ENCODE measurements around the gene ZFTA.
"Not testable (repeated sequence)": the region's sequence is repeated elsewhere in the genome, so short reads cannot be mapped to it uniquely, and the experiment has no call there.

ZFTA gene

DNA sequence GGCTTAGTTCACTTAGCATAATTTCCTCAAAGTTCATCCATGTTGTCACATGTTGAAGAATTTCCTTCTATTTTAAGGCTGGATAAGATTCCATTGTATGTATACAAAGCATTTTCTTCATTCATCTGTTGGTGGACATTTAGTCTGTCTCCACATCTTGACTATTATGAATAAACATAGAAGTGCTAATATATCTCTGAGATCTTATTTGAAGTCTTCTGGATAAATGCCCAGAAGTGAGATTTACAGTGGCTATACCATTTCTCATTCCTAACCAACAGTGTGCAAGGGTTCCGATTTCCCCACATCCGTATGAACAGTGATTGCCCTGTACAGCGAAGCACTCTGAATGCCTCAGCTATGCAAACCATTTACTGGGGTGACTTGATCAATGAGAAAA lies 6.6 kb upstream of the ZFTA start:
- no peak for DNase-seq (ENCODE audit: low spot score)

DNA sequence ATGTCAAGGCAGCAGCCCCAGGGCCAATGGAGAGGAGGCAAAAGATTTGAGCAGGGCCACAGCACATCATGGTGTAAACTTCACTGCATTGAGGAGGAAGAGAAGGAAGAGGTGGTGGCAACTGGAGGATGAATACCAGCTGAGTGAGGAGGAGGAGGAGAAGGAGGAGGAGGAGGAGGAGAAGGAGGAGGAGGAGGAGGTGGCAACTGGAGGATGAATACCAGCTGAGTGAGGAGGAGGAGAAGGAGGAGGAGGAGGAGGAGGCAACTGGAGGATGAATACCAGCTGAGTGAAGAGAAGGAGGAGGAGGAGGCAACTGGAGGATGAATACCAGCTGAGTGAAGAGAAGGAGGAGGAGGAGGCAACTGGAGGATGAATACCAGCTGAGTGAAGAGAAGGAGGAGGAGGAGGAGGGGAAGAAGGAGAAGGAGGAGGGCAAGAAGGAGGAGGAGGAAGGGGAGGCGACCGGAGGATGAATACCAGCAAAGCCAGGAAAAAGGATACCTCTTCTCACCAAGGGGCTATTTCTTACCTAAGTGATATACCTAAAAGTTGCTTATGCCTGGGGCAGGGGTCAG lies 3.3 kb upstream of the ZFTA start:
- not testable (repeated sequence) for DNase-seq (ENCODE audit: low spot score)

DNA sequence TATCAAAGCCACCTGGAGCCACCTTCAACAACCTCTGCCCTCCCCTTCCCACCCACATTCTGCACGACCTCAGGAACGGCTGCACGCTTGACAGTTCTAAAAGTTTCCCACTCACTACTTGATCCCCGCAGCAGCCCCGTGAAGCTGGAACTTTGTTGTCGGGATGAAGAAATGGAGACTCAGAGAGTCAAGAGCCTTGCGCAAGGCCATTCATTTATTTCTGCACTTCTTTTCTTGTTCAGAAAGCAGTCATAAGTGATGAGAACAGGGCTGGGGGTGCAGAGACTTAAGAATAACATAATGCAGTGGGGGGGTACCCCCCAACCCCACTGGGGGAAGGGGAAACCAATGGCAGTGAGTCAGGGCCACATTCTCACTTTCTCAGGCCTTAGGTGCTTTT lies 2.2 kb upstream of the ZFTA start:
- no peak for DNase-seq (ENCODE audit: low spot score)

GRCh38 chr11:63769714-63770455 lies 1.3 kb upstream of the ZFTA start:
- no peak for DNase-seq (ENCODE audit: low spot score)

GRCh38 chr11:63769042-63769713 lies 603 bp upstream of the ZFTA start:
- peak; percentile 48 for DNase-seq (ENCODE audit: low spot score)

DNA sequence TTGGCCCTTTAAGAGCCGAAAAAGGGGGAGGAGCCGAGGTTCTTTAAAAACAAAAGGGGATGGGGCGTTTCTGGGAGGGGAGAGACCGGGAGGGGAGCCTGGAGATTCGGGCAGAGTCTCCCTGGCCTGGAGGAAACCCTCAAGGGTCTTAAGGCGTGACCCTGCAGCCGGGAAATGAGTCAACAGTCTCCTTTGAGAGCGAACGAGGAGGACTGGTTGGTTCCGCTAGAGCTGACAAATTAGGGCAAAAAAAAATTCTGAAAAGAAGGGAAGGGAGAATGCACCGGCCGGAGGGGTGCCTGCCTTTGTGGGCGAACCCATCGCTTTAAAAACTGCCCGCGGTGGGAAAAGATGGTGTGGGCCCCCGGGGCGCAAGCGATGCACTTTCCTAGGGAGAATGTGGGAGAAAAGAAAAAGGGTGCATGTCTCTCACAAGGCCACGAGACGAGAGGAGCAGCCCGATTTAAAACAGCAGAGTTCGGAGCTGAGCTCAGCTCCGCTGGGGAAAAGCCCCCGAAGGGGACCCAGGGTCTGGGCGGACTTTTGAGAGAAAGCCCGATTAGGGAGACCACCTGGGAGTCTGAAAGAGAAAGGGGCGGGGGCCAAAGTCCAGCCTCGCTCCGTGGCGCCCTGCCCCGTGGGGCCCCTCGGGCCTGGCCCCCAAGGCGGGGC lies 874 bp downstream of the ZFTA start:
- DNase-seq (ENCODE audit: low spot score) = peak; percentile 58

- DNase-seq (ENCODE audit: low spot score) = no peak
Measured at GRCh38 chr11:63767267-63767564, 1.4 kb downstream of the ZFTA start.

DNA sequence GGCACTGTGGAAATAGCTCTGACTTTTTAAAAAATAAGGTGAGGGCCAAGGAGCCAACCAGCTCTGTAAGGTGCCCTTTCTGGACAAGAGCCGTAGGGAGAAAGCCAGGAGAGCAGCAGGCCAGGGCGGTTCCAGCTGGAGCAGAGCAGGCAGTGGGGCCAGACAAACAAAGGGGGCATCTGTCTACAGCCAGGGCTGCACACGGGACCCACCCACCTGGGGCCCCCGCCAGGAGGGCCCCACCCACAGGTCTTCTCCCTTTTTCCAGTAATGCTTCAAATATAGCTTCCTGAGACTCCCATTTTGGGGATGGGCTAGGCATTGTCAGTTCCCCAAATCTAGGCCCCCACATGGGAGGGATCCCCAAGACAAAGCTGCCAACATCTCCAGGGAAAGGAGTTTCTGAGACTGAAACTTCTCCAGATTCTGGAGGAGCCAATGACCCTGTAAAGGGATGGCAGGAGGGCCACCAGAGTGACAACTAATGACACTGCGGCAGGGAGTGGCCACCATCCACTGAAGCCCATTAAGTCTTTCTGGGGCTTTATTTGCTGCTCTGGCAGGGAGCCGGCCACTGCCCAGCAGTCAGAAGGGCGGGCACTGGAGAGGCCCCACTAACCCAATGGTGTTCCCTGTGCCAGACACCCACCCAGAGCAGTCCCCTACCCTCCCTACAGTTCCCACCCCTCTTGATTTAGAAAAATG lies 1.9 kb downstream of the ZFTA start:
- DNase-seq (ENCODE audit: low spot score) = no peak

DNA sequence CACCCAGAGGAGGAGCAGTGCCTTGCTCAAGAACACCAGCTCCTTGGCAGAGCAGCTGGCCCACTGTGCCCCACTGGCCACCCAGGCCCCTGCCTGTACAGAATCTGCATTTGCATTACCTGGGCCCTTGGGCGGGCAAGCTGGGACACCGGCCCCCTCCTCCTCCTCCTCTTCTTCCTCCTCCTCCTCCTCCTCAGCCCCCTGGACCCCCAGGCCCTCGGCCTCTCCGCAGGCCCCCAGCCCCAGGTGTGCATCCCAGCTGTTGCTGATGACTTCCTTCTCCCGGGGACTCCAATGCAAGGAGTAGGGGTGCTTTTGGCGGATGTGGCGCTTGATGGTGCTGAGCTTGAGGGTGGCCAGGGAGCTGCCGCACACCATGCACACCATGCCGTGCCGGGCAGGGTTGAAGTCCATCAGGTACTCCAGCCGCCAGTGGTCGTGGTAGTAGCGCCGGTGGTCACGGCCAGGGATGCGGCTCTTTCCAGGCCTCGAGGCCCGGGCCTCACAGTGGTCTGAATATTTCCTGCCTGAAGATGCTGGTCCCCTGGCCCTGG lies 2.8 kb downstream of the ZFTA start:
- DNase-seq (ENCODE audit: low spot score) = no peak

GRCh38 chr11:63764679-63765647 lies 3.6 kb downstream of the ZFTA start:
- DNase-seq (ENCODE audit: low spot score) = no peak

- no peak for DNase-seq (ENCODE audit: low spot score)
Measured at GRCh38 chr11:63764340-63764678, 4.3 kb downstream of the ZFTA start.

- DNase-seq (ENCODE audit: low spot score) = no peak
Measured at GRCh38 chr11:63763496-63764339, 4.9 kb downstream of the ZFTA start.

GRCh38 chr11:63762654-63763495 lies 5.7 kb downstream of the ZFTA start:
- no peak for DNase-seq (ENCODE audit: low spot score)

DNA sequence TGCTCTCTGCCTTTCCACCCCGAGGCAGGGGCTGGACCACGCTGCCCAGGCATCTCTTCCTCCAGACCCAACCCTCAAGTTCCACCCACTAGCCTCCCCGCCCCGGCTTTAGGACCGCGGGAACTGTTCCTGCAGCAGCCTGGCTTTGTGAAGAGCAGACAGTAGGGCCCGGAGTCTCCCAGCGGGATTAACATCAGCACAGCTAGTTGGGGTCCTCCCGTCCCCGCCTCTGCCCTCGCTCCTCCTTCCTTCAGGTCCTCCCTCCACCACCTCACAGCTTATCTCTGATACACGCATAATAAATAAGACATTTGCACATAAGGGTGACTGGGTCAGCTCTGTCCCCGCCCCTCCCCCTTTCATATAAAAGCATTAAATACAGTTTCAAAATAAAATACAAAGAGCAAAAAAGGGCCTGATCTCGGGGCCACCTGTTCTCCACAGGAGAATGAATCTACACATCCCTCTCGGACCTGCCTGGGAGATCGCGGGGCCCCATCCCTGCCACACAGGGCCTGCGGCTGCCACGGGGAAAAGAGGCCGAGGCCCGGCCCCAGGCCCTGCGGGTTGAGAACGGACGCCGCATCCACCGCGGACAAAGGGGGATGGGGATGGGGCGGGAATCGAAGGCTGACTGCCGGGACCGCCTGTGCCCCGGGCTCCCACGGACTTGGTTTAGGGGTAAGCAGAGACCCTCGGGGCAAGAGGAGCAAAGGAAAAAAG lies 6.5 kb downstream of the ZFTA start:
- no peak for DNase-seq (ENCODE audit: low spot score)

GRCh38 chr11:63761188-63761587 lies 7.4 kb downstream of the ZFTA start:
- DNase-seq (ENCODE audit: low spot score) = no peak

DNA sequence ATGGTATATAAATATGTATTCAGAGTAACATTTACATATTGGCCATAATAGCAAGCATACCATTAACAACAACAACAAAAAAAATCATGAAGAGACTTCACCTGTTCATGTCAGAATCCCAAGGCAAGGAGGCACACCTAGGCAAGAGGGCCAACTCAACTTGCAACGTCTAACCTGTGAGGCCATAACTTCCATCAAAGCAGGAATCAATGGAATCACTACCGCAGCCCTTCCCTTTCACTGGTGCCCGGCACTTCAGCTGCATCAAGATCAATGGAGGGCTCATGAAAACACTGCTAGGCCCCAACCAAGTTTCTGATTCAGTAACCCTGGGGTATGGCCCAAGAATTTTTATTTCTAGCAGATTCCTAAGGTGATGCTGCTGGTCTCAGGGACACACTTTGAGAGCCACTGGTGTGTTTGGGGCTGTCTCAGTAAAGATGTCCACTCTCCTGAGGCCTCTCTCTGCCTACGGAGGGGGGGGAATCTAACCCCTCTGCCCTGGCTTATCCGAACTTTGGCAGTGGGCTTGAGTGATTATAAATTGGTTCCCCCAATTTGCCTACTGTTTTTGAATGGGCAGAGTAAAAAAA lies 8.0 kb downstream of the ZFTA start:
- no peak for DNase-seq (ENCODE audit: low spot score)

DNA sequence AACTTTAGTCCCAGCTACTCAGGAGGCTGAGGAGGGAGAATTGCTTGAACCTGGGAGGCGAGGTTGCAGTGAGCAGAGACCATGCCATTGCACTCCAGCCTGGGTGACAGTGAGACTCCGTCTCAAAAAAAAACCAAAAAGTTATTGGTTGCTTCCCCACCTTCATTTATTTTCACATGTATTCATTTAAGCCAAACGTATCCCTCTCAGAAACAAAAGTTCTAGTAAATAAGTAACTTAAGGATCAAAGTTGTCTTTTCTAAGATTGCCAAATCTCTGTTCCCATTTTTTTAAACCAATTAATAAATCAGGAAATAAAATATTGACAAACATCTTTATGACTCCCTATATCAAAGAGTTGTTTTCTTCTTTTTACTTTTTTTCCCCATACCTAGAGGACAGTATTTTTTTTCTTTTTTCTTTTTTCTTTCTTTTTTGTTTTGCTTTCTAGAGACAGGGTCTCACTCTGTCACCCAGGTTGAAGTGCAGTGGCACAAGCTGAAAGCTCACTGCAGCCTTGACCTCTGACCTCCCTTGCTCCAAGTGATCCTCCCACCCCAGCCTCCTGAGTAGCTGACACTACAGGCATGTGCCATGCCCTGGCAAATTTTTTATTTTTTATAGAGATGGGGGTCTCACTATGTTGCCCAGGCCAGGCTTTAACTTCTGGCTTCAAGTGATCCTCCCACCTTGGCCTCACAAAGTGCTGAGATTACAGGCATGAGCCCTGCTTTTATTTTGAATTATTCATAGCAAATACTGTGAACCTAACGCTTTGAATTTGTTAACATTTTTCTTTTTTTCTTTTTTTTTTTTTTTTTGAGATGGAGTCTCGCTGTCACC lies 11.4 kb downstream of the ZFTA start:
- no peak for DNase-seq (ENCODE audit: low spot score)
